Spleen (tissue), 11 donors: ENCODE results near the gene SEPTIN5. TPM values are rescaled to one million over a fixed set of nuclear protein-coding genes. Genes with fewer than 3 reads are reported as not detected.
A peak's percentile ranks its signal among the peaks of the same experiment; 100 is the strongest.

Experiments
- DNase-seq: peaks from one replicate; pipeline ENCODE4 v3.0.0-alpha.2; 2020
- H3K27ac ChIP-seq, 8 donors: fragments of 200-600 bp; sonication (generic) in 7 of 8; 1 replicate in 4 of 8; 2 replicates in 4 of 8; pipeline versions ENCODE4 v1.5.0 to v1.8.0; 2016 to 2021; ENCODE audit warnings: inconsistent platforms in 4 of 8, mild to moderate bottlenecking in 4 of 8, moderate library complexity in 1 of 8
- H3K27me3 ChIP-seq, 7 donors: fragments of 200-600 bp; sonication (generic) in 6 of 7; replicated peaks in 1 of 7; 1 replicate in 4 of 7; 2 replicates in 3 of 7; pipeline versions ENCODE4 v1.5.0 to v1.8.0; 2016 to 2021; ENCODE audit warnings: inconsistent platforms in 3 of 7, mild to moderate bottlenecking in 1 of 7
- H3K36me3 ChIP-seq, 6 donors: fragments of 200-600 bp; sonication (generic) in 5 of 6; 1 replicate in 4 of 6; 2 replicates in 2 of 6; pipeline versions ENCODE4 v1.5.0 to v1.8.0; 2016 to 2021; ENCODE audit warnings: inconsistent platforms in 2 of 6
- H3K4me1 ChIP-seq, 6 donors: fragments of 200-600 bp; sonication (generic) in 5 of 6; 1 replicate in 3 of 6; 2 replicates in 3 of 6; pipeline versions ENCODE4 v1.5.0 to v1.8.0; 2016 to 2021; ENCODE audit warnings: inconsistent platforms in 3 of 6
- H3K4me3 ChIP-seq, 8 donors: fragments of 200-600 bp; sonication (generic) in 7 of 8; 1 replicate in 4 of 8; 2 replicates in 4 of 8; pipeline versions ENCODE4 v1.5.0 to v1.8.0; 2016 to 2021; ENCODE audit warnings: inconsistent platforms in 4 of 8, mild to moderate bottlenecking in 4 of 8, moderate library complexity in 2 of 8
- H3K9me3 ChIP-seq, 8 donors: fragments of 200-600 bp; sonication (generic) in 7 of 8; 1 replicate in 4 of 8; 2 replicates in 4 of 8; pipeline versions ENCODE4 v1.5.0 to v1.8.0; 2016 to 2021; ENCODE audit warnings: inconsistent platforms in 4 of 8
- CTCF ChIP-seq, 11 experiments: fragments of 200-600 bp in 7 of 11; fragments of 450-650 bp in 4 of 11; sonication (generic) in 4 of 11; IDR thresholded peaks in 8 of 11; conservative IDR thresholded peaks in 3 of 11; 1 replicate in 7 of 11; 2 replicates in 4 of 11; pipeline versions ENCODE4 v1.4.0 to v1.8.0; 2016 to 2021; ENCODE audit warnings: antibody characterized with exemption in 11 of 11, inconsistent platforms in 4 of 11, mild to moderate bottlenecking in 1 of 11
- POLR2A ChIP-seq, 3 donors: fragments of 450-650 bp; IDR thresholded peaks; one replicate each; pipeline ENCODE4 v1.5.1; 2017; ENCODE audit warnings: antibody characterized with exemption in 3 of 3, mild to moderate bottlenecking in 1 of 3
- POLR2AphosphoS5 ChIP-seq, 3 donors: sonication (generic); formaldehyde crosslinking; IDR thresholded peaks; one replicate each; pipeline ENCODE4 v1.5.1; 2017; ENCODE audit warnings: antibody characterized with exemption in 3 of 3
- WGBS, 5 donors: extraction: QIAGEN DNeasy Blood & Tissue Kit in 3 of 5; methylation state at CpG; one replicate each; pipeline versions ENCODE4 v1.1.5 to v1.1.7; 2013 to 2018; 5-methylcytosine and 5-hydroxymethylcytosine counted together
- intact Hi-C: fragments of 100-400 bp; cut with DNase I; formaldehyde crosslinking; loops from one replicate; pipeline ENCODE4 v1.15.0; 2023; ENCODE audit warnings: low total_unique reads
- polyA plus RNA-seq, 3 donors: library from polyadenylated mRNA; stranded (reverse); fragments of 200-250 nt; gene quantifications; one replicate each; pipeline ENCODE4 v1.2.1, GENCODE V29; 2013
- total RNA-seq, 7 donors: library from RNA; depleted of rRNA in 3 of 7; stranded (reverse); fragments of >200 nt in 3 of 7; fragmentation: NEBNext Ultra II Directional in 4 of 7; extraction: Animal tissue kit (Norgen Biotek cat#: 25700) in 4 of 7; gene quantifications; one replicate each; pipeline versions ENCODE4 v1.1.0 to v1.2.1, GENCODE V29; 2016 to 2021
- donor health status: healthy with polysubstance abuse.
- donor health status: DM: no; HTN: no; CAD: no; lungs with moderate emphysema.
- donor health status: DM: no; HTN: no; CAD: no.
- donor health status: Bipolar disorder and iron deficiency.
- donor health status: healthy.
- donor health status: DM: no; HTN: no; CAD: no.
- donor health status: DM: yes; HTN: yes; CAD: no.

Gene SEPTIN5
- total and polyA plus RNA-seq, 10 donors: 4.0 to 19.2 (median 11.8) TPM

- Histone ChIP-seq H3K4me1 (peaks cover 0 to 12% (median 0%) of the 10 kb centered on the region in 6 donors), H3K9me3 (no peaks in the 10 kb centered on the region), H3K36me3 (no peaks in the 10 kb centered on the region), H3K27ac (no peak overlapping the region), H3K27me3 (peaks cover 0 to 49% (median 12%) of the 10 kb centered on the region in 7 donors), H3K4me3 (no peak overlapping the region)
- TF ChIP-seq POLR2A (IDR thresholded peaks at IDR 0.05) (no peak), CTCF (IDR thresholded peaks at IDR 0.05 in 8 of 11, conservative IDR thresholded peaks at IDR 0.05 in 3 of 11) (no peak), POLR2AphosphoS5 (IDR thresholded peaks at IDR 0.05) (no peak)
- WGBS, 5 donors: 78 to 85% (median 81%) methylated on average over 10 of the region's 10 CpGs
- DNase-seq: peak; percentile 4
- intact Hi-C loops: no loop called here
Observed at GRCh38 chr22:19701420-19702145, 12.7 kb upstream of the SEPTIN5 start.

- no peak overlapping the region for H3K4me3 ChIP-seq
- DNase-seq: peak; percentile 66
- H3K27ac ChIP-seq: no peak overlapping the region
- WGBS, 5 donors: 44 to 65% (median 63%) methylated on average over 8 to 9 of the region's 9 CpGs
- H3K27me3 ChIP-seq: peaks cover 0 to 70% (median 12%) of the 10 kb centered on the region in 7 donors
- H3K9me3 ChIP-seq: no peaks in the 10 kb centered on the region
- H3K4me1 ChIP-seq: peaks cover 0 to 20% (median 2%) of the 10 kb centered on the region in 6 donors
- TF ChIP-seq POLR2A (IDR thresholded peaks at IDR 0.05) (no peak), CTCF (IDR thresholded peaks at IDR 0.05 in 8 of 11, conservative IDR thresholded peaks at IDR 0.05 in 3 of 11) (no peak)
- no peaks in the 10 kb centered on the region for H3K36me3 ChIP-seq
- intact Hi-C loops: no loop called here
Observed at GRCh38 chr22:19703869-19704268, 10.4 kb upstream of the SEPTIN5 start.

- TF ChIP-seq CTCF (IDR thresholded peaks at IDR 0.05 in 8 of 11, conservative IDR thresholded peaks at IDR 0.05 in 3 of 11) (no peak), POLR2A (IDR thresholded peaks at IDR 0.05) (no peak), POLR2AphosphoS5 (IDR thresholded peaks at IDR 0.05) (no peak)
- Histone ChIP-seq H3K36me3 (no peaks in the 10 kb centered on the region), H3K27ac (no peak overlapping the region), H3K9me3 (no peaks in the 10 kb centered on the region), H3K4me3 (no peak overlapping the region), H3K27me3 (peaks cover 0 to 76% (median 12%) of the 10 kb centered on the region in 7 donors), H3K4me1 (peaks cover 0 to 20% (median 2%) of the 10 kb centered on the region in 6 donors)
- DNase-seq: peak; percentile 53
- WGBS, 5 donors: 87 to 92% (median 90%) methylated on average over 10 to 15 of the region's 15 CpGs
- intact Hi-C loops: no loop called here
Observed at GRCh38 chr22:19704355-19705015, 9.8 kb upstream of the SEPTIN5 start.
